Stimulated activated CD4-positive, alpha-beta T cell treated with anti-CD3 and anti-CD28 coated beads, Interleukin-4, amount 100 ng/mL, for 24 hours (primary cell): ENCODE measurements around the gene ARSH.
"Not testable (repeated sequence)": the region's sequence is repeated elsewhere in the genome, so short reads cannot be mapped to it uniquely, and the experiment has no call there.

Experiments used
- DNase-seq: peaks from one replicate; pipeline ENCODE4 v3.0.0-alpha.2; 2020

The ARSH gene, protein sequence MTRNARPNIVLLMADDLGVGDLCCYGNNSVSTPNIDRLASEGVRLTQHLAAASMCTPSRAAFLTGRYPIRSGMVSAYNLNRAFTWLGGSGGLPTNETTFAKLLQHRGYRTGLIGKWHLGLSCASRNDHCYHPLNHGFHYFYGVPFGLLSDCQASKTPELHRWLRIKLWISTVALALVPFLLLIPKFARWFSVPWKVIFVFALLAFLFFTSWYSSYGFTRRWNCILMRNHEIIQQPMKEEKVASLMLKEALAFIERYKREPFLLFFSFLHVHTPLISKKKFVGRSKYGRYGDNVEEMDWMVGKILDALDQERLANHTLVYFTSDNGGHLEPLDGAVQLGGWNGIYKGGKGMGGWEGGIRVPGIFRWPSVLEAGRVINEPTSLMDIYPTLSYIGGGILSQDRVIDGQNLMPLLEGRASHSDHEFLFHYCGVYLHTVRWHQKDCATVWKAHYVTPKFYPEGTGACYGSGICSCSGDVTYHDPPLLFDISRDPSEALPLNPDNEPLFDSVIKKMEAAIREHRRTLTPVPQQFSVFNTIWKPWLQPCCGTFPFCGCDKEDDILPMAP

DNA sequence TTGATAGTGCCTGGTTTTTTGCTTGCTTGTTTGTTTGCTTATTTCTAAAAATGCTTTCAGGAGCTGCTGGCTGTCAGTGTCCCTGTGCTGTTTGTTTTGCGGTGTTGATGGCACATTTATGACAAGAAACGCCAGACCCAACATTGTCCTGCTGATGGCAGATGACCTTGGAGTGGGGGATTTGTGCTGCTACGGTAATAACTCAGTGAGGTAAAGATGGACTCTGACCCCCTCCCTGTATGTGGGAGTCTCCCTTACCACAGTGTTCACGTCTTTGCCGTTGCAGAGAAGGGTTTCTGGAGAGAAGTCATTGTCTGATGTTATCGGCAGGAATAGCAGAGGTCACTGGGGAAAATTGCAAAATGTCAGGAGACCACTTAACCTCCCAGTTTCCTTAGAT lies at the start of gene ARSH:
Gene ARSH, plus strand, starts transcription at position 52 of the 400 bp plus-strand sequence. Its CDS starts 67 bp downstream, at position 119.
- no peak for DNase-seq

- DNase-seq: no peak
Measured at GRCh38 chrX:2958199-2958598, 48.1 kb upstream of the ARSH start.

- no peak for DNase-seq
Measured at GRCh38 chrX:2960861-2961515, 45.4 kb upstream of the ARSH start.

DNA sequence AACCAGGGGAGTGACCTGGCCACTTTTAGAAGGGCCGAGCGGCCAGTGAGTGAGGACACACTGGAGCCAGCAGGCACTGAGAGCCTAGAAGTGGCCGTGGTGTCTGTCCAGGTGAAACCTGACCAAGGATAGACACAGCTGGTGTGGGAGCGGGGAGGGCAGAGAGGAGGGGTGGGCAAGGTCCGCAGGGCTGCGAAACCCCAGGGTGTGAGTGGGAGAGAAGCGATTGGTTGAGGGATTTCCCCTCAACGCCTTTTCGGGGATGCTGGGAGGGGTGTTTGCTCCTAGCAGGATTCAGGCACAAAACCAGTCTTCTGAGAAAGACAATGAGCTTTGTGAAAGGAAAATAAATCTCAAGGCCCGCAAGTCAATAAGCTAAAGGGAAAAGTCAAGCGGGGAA lies 44.0 kb upstream of the ARSH start:
- DNase-seq: no peak

DNA sequence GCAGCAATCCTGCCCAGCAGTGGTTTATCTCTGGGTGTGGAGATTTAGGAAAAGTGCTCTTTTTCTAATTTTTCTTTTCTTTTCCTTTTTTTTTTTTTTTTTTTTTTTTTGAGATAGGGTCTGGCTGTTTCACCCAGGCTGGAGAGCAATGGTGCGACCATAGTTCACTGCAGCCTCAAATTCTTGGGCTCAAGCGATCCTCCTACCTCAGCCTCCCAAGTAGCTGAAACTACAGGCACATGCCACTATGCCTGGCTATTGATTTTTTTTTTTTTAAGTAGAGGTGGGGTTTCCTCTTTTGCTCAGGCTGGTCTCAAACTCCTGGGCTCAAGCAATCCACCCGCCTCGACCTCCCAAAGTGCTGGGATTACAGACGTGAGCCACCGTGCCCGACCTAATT lies 42.9 kb upstream of the ARSH start:
- DNase-seq: not testable (repeated sequence)

DNA sequence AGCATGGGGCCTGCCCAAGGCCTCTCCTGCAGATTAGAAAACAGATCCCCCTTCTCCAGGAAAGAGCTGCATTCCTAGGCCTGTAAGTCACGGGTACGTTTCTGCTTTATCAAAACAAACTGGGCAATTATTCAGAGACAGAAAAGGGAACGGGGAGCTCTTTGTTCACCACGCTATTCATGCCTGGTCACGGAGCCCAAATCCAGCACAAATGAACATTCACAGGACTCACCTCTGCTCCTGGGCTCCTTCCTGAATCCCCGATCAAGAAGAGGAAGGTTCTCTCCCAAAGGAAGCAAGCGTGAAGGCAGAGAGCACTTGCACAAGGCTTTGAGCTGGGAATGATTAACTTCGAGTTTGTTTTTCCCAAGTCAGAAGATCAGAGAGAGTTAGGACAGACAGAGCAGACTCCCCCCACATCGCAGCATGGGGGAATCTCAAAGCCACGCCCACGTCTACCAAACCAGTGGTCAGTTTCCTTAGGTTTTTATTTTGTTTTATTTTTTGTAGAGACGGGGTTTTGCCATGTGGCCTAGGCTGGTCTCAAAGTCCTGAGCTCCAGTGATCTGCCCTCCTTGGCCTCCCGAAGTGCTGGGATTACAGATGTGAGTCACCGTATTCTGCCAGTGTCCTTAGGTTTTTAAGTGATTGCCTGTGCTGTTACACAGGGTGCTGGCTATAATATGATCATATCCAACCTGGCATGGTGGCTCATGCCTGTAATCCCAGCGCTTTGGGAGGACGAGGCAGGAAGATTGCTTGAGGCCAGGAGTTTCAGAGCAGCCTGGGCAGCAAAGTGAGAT lies 42.2 kb upstream of the ARSH start:
- not testable (repeated sequence) for DNase-seq

DNA sequence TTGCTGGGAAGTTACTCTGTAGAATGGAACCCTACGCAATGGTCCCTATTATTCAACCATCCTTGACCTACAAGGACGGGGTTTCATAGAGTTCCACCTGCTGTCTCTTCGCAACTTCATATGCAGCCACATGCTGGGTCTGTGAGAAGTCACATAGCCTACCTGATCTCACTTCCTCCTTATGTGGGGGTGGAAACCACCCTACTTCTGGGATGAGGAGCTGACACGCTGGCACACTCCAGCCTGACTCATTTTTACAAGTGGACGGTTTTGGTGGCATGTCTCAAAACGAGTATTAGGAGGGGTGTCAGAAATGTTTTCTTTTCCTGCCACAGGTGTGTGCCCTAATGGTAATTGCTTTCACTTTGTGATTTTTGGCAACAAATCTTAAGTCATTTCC lies 40.4 kb upstream of the ARSH start:
- DNase-seq: no peak

DNA sequence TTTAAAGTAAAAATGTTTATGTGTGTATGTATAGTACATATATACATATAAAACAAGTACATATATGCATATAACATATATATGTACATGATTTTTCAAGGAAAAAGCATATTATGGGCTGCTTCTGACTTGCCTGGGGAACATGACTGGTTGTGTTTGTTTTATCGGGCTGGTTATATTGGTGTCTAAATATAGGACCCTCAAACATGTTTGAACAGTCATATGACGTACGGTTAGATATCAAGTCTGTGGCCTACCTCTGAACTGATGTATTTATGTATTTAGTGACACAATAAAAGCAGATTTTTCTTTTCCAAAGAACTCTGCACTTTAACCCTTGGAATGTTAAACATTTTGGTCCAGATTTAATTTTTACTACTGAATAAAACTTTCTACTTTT lies 39.3 kb upstream of the ARSH start:
- no peak for DNase-seq

- DNase-seq: no peak
Measured at GRCh38 chrX:2967584-2967983, 38.8 kb upstream of the ARSH start.

GRCh38 chrX:2967998-2968909 lies 38.1 kb upstream of the ARSH start:
- peak; percentile 13 for DNase-seq

- DNase-seq: no peak
Measured at GRCh38 chrX:2969021-2969420, 37.3 kb upstream of the ARSH start.

DNA sequence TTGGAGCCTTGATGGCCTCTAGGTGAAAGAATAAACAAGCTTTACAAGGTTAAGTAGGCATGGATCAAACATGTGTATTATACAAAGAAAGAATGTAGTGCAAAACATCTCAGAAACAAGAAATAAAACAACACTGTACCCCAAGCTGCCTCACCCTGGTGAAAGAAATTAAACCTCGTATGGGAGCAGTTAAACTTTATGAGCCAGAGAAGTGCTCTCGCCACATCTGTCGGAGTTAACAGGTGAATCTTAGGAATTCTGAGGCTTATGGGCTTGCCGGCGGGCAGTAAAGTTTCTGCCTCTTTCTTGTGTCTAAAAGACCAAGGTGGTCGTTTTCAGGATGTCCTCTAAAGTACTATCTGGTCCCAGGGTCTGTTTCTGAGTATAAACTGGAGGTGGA lies 34.0 kb upstream of the ARSH start:
- DNase-seq: no peak

DNA sequence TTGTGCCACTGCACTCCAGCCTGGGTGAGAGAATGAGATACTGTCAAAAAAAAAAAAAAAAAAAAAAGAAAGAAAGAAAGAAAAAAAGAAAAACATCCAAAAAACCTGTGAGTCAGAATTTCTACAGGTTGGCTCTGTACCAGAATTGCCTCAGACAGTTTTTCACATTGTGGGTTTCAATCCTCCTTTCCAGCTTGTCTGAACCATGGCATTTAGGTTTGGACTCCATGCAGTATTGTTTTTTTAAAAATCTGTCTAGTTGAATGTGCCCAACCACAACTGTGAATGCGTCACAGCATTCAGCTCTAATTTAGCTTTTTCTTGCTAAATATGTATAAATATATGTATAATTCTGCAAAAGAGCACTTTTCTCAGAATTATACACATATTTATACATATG lies 31.4 kb upstream of the ARSH start:
- no peak for DNase-seq

DNA sequence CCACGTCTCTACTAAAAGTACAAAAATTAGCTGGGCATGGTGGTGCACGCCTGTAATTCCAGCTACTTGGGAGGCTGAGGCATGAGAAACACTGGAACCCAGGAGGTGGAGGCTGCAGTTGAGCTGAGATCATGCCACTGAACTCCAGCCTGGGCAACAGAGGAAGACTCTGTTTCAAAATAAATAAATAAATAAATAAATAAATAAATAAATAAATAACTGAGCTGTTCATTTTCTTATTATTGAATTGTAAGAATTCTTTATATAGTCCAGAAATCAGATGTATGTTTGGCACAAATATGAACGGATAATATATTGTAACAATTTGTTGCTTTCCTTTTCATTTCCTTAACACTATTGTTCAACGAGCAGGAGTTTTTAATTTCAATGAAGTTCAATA lies 27.7 kb upstream of the ARSH start:
- not testable (repeated sequence) for DNase-seq

DNA sequence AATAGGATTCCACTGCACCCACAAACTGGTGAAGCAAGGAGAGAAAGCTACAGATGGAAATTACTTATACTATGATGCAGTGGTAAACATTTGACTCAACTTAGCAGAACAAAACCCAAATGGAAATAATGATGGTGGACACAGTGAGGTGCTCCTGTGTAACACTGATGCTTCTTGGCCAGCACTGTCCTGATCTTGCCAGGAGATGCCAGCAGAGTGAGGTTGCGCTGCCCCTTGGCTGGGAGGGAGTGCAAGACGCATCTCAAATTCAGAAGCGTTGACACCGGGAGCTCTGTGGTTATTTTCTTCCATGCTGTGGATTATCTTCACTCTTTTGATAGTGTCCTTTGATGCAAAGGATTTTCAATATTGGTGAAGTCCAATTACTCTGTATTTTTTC lies 22.0 kb upstream of the ARSH start:
- no peak for DNase-seq

GRCh38 chrX:2989565-2989964 lies 16.8 kb upstream of the ARSH start:
- DNase-seq: no peak

GRCh38 chrX:3010532-3010931 lies 4.2 kb downstream of the ARSH start:
- no peak for DNase-seq

DNA sequence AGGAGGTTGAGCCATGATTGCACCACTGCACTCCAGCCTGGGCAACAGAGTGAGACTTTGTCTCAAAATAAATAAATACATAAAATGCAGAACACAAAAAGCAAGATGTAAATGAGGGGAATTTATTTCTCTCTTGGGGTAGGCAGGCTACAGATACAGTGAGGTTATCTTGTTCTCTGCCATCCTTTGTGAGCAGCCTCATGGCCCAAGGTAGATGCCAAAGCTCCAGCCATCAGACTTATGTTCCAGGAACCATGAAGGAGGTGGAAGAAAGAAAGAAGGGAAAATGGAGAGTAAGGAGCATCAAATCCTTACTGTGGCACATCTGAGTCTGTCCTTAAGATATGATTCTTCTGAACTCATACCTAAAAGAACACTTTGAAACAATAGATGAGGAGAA lies 11.1 kb downstream of the ARSH start:
- DNase-seq: no peak

GRCh38 chrX:3024176-3024575 lies 17.8 kb downstream of the ARSH start:
- DNase-seq: no peak

DNA sequence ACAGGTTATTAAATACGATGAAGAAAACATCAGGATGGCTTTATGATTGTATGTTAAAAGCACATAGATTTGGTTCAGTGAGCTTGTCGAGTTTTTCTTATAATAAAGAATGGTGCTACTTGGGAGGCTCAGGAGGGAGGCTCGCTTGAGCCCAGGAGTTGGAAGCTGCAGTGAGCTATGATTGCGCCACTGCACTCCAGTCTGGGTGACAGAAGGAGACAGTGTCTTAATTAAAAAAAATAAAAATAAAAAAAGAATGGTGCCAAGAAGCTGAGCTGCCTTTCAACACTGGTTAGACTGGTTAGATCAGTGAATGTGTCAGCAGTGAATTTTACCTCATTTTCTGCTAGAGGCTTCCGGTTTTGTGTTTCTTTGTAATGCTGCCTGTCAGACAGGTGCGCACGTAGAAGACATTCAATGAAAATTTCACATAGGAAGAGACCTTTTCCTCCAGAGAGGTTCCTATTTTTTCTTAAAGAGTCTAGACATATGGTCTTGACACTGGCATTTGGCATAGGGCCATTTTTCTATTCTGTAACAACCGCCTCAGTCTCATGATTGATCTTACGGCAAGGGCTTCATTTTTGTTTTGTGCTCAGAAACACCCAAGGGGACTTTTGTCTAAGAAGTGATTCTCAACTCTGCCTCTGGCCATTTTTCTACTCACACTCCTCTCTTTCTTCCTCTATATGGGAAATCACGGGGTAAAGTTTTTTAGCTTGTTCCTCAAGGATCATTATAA lies 19.9 kb downstream of the ARSH start:
- DNase-seq: no peak

- DNase-seq: no peak
Measured at GRCh38 chrX:3029129-3029528, 22.8 kb downstream of the ARSH start.

GRCh38 chrX:3037218-3037617 lies 30.9 kb downstream of the ARSH start:
- DNase-seq: no peak
